Stomach smooth muscle (tissue), 2 donors: Measurements from ENCODE around the gene LRRTM1.
A peak's percentile ranks its signal among the peaks of the same experiment; 100 is the strongest.

ENCODE experiments used
- H3K27ac ChIP-seq: one replicate; pipeline ENCODE4 v1.7.0; 2013; ENCODE audit warnings: mild to moderate bottlenecking, low read length, inconsistent platforms
- H3K27me3 ChIP-seq, 2 donors: one replicate each; pipeline ENCODE4 v1.7.0; 2013; ENCODE audit warnings: low read length in 2 of 2; ENCODE audit not compliant: insufficient read depth in 2 of 2, control insufficient read depth in 1 of 2
- H3K36me3 ChIP-seq, 2 donors: one replicate each; pipeline ENCODE4 v1.7.0; 2013; ENCODE audit warnings: low read length in 2 of 2; ENCODE audit not compliant: control insufficient read depth in 2 of 2, insufficient read depth in 2 of 2
- H3K4me1 ChIP-seq: one replicate; pipeline ENCODE4 v1.7.0; 2013; ENCODE audit warnings: low read length; ENCODE audit not compliant: control insufficient read depth, insufficient read depth
- H3K4me3 ChIP-seq, 2 donors: one replicate each; pipeline ENCODE4 v1.7.0; 2013; ENCODE audit warnings: low read length in 2 of 2
- H3K9ac ChIP-seq, 2 donors: one replicate each; pipeline ENCODE4 v1.7.0; 2013; ENCODE audit warnings: low read length in 2 of 2, mild to moderate bottlenecking in 1 of 2
- H3K9me3 ChIP-seq, 2 donors: one replicate each; pipeline ENCODE4 v1.7.0; 2013; ENCODE audit warnings: low read length in 2 of 2; ENCODE audit not compliant: control insufficient read depth in 2 of 2
- donor health status: healthy.
- donor health status: Pancreatic carcinoma.

Gene LRRTM1

GRCh38 chr2:80328159-80328571, 23.6 kb upstream of the LRRTM1 start:
- H3K27ac ChIP-seq: no peak overlapping the region
- H3K36me3 ChIP-seq: no peaks in the 10 kb centered on the region
- H3K9ac ChIP-seq: no peak overlapping the region
- H3K4me3 ChIP-seq: no peak overlapping the region
- no peaks in the 10 kb centered on the region for H3K4me1 ChIP-seq
- no peaks in the 10 kb centered on the region for H3K27me3 ChIP-seq
- no peaks in the 10 kb centered on the region for H3K9me3 ChIP-seq

DNA sequence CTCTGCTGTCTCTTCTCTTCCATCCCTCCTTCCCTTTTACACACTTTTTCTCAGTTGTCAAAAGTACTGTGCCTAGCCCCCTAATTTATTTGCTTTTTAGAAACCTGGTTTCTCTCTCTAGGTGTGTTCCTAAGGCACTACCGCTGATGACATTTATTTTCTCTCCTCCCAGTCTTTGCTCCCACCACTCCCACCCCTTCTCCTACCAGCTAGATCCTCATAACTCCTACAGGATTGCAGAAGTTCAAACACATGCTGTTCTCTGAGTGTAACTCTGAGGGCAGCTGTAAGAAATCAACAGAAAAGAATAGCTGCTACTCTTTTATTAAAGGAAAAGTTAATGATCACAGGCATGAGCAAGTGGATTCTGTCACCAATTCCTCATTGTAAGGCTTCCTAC, 22.3 kb upstream of the LRRTM1 start:
- Histone ChIP-seq H3K9ac (no peak overlapping the region), H3K9me3 (no peaks in the 10 kb centered on the region), H3K36me3 (no peaks in the 10 kb centered on the region), H3K4me3 (no peak overlapping the region), H3K27ac (no peak overlapping the region), H3K27me3 (peaks cover 0 to 3% of the 10 kb centered on the region in 2 donors), H3K4me1 (no peaks in the 10 kb centered on the region)

DNA sequence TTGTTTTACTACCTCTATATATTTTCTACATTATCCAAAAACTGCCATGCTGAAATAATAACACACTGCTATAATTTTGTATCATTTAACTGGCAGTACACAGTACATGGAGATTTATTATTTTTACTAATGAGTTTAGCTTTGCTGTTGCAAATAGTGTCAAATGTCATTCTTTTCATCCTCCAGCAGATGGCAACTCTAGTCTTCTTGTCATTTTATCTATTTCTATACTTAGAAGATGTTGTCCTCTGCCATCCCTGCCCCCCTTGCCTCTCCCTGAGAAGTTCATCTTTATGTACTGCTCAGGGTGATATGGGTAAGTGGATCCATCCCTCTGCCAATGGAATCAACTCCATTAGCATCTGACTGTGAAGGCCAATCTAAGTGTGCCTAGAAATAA, 21.7 kb upstream of the LRRTM1 start:
- Histone ChIP-seq H3K36me3 (no peaks in the 10 kb centered on the region), H3K4me3 (no peak overlapping the region), H3K4me1 (no peaks in the 10 kb centered on the region), H3K9ac (no peak overlapping the region), H3K9me3 (no peaks in the 10 kb centered on the region), H3K27ac (no peak overlapping the region), H3K27me3 (peaks cover 0 to 3% of the 10 kb centered on the region in 2 donors)

DNA sequence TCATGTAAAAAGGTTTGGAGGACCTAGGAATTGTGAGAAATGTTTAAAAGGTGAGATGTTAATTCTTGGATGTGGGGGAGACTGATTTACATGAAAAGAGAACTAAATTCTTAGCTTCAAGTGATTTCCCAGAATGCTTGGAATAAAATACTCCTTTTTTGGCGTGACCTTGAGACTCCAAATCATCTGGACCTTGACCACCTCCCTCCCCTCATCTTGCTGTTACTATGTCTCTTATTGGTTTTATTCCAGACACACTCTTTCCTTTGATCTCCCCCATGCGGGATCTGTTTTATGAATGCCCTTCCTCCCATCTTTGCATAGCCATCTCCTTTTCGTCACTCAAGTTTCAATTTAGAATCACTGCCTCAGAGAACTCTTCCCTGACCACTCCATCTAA, 20.0 kb upstream of the LRRTM1 start:
- no peaks in the 10 kb centered on the region for H3K9me3 ChIP-seq
- no peaks in the 10 kb centered on the region for H3K36me3 ChIP-seq

DNA sequence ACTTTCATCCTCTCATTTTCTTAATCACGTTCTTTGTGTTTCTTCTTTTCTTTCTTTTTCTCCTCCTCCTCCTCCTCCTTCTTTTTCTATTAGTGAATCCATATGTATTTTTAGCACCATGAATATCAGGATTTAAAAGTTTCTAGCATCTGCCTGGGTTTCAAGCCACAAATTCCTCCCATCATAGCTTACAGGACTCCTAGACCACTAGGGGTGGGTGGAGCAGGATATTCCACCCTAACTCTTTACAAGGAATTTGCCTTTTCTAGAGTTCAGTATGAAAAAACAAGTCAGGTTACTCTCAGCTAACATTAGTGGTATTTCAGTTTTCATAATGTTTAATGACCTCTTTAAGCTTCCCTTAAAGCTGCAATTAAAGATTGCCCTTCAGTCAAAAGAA, 19.1 kb upstream of the LRRTM1 start:
- no peak overlapping the region for H3K9ac ChIP-seq
- no peak overlapping the region for H3K4me3 ChIP-seq
- no peaks in the 10 kb centered on the region for H3K36me3 ChIP-seq
- H3K4me1 ChIP-seq: no peaks in the 10 kb centered on the region
- H3K27me3 ChIP-seq: peaks cover 0 to 3% of the 10 kb centered on the region in 2 donors
- no peaks in the 10 kb centered on the region for H3K9me3 ChIP-seq
- no peak overlapping the region for H3K27ac ChIP-seq

More for the DNA sequence above, 20.0 kb upstream of the LRRTM1 start:
- Histone ChIP-seq H3K9ac (no peak overlapping the region), H3K4me1 (no peaks in the 10 kb centered on the region), H3K27ac (no peak overlapping the region), H3K4me3 (no peak overlapping the region), H3K27me3 (peaks cover 0 to 3% of the 10 kb centered on the region in 2 donors)

DNA sequence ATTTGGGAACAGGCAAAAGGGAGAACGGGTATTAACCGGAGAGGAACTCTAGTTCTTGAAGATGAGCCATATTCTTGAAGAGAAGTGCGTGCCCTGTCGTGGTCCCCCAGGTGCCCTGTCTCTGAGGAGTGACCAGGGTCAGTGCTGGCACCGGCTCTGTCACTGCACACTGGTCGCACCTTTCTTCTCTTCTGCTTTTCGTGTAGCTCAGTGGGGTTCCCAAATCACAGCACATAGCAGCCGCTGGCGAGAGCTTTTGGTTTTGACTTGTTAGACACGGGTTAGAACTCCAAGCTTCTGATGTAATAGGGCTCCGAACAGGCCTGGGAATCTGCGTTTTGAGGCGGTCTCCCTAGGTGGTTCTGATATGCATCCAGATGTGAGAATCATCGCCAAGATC, 18.4 kb upstream of the LRRTM1 start:
- H3K27ac ChIP-seq: no peak overlapping the region
- no peaks in the 10 kb centered on the region for H3K4me1 ChIP-seq
- H3K36me3 ChIP-seq: no peaks in the 10 kb centered on the region
- H3K9me3 ChIP-seq: no peaks in the 10 kb centered on the region
- H3K27me3 ChIP-seq: peaks cover 0 to 3% of the 10 kb centered on the region in 2 donors
- H3K4me3 ChIP-seq: no peak overlapping the region
- no peak overlapping the region for H3K9ac ChIP-seq

DNA sequence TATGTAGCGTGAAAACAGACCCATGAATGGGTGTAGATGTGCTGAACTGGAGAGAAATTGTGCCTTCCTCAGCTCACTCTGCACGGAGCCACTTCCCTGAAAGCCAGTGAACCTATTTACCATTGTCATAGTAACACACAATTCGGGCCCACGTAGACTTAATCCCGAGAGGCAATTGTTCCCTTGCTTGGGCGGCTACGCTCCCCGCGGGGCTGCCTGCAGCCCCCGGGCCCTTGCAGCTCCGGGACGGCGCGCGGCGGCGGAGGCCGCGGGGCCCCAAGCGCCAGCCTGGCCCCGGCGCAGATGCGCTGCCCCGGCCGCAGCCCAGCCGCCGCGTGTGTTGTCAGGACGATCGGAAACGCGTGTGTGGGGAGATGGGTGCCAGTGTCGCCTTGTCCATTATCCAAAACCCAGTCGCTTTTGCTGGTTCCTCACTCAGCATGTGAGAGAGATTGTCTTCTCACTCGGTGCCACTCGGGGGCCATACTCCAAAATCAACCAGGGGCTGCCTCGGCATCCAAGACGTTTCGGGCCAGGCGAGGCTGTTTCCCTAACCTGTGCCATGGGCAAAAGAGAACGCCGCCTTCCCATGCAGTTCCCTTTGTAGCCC, 17.9 kb upstream of the LRRTM1 start:
- Histone ChIP-seq H3K9ac (no peak overlapping the region), H3K27me3 (peaks cover 0 to 3% of the 10 kb centered on the region in 2 donors), H3K4me3 (no peak overlapping the region), H3K27ac (no peak overlapping the region), H3K36me3 (no peaks in the 10 kb centered on the region), H3K4me1 (no peaks in the 10 kb centered on the region), H3K9me3 (no peaks in the 10 kb centered on the region)

GRCh38 chr2:80312282-80312839, 7.8 kb upstream of the LRRTM1 start:
- no peaks in the 10 kb centered on the region for H3K36me3 ChIP-seq
- H3K4me3 ChIP-seq: no peak overlapping the region
- H3K4me1 ChIP-seq: no peaks in the 10 kb centered on the region
- no peaks in the 10 kb centered on the region for H3K9me3 ChIP-seq
- no peak overlapping the region for H3K27ac ChIP-seq
- no peak overlapping the region for H3K9ac ChIP-seq
- H3K27me3 ChIP-seq: no peaks in the 10 kb centered on the region

GRCh38 chr2:80311304-80311703, 6.8 kb upstream of the LRRTM1 start:
- Histone ChIP-seq H3K9ac (no peak overlapping the region), H3K9me3 (no peaks in the 10 kb centered on the region), H3K4me3 (no peak overlapping the region), H3K27me3 (peaks cover 0 to 2% of the 10 kb centered on the region in 2 donors), H3K27ac (no peak overlapping the region), H3K4me1 (no peaks in the 10 kb centered on the region), H3K36me3 (no peaks in the 10 kb centered on the region)

GRCh38 chr2:80303006-80303908, 1.3 kb downstream of the LRRTM1 start:
- peaks cover 12 to 27% of the 10 kb centered on the region in 2 donors for H3K27me3 ChIP-seq
- no peak overlapping the region for H3K9ac ChIP-seq
- H3K4me1 ChIP-seq: peaks cover 17% of the 10 kb centered on the region
- no peaks in the 10 kb centered on the region for H3K36me3 ChIP-seq
- no peaks in the 10 kb centered on the region for H3K9me3 ChIP-seq
- peak overlapping the region; percentile 73 for H3K4me3 ChIP-seq
- no peak overlapping the region for H3K27ac ChIP-seq
